Natural killer cell (primary cell): ENCODE measurements around the gene TLE3. TPM values are rescaled to one million over a fixed set of nuclear protein-coding genes. Genes with fewer than 3 reads are reported as not detected.

ENCODE experiments used
- ATAC-seq, 3 donors: fragments of 150-1000 bp in 2 of 3; fragments of 200-7000 bp in 1 of 3; cut with Tn5 transposase; 1 replicate in 1 of 3; 2 replicates in 2 of 3; pipeline ENCODE4 v1.10.0; 2021; ENCODE audit warnings: mild to moderate bottlenecking in 2 of 3, moderate library complexity in 2 of 3
- DNase-seq, 2 donors: peaks; one replicate each; pipeline versions ENCODE4 v3.0.0 to v3.0.0-alpha.2; 2013 to 2021; ENCODE audit warnings: mixed read lengths in 1 of 2
- H3K27ac ChIP-seq: one replicate; pipeline ENCODE4 v1.5.1; 2013; ENCODE audit warnings: mild to moderate bottlenecking, low read length
- H3K27me3 ChIP-seq: one replicate; pipeline ENCODE4 v1.6.1; 2013; ENCODE audit warnings: low read length; ENCODE audit not compliant: control insufficient read depth, insufficient read depth
- H3K36me3 ChIP-seq: one replicate; pipeline ENCODE4 v1.6.1; 2013; ENCODE audit warnings: low read length; ENCODE audit not compliant: control insufficient read depth, insufficient read depth
- H3K4me1 ChIP-seq: one replicate; pipeline ENCODE4 v1.6.1; 2013; ENCODE audit warnings: low read length; ENCODE audit not compliant: control insufficient read depth, insufficient read depth
- H3K4me3 ChIP-seq: one replicate; pipeline ENCODE4 v1.5.1; 2013; ENCODE audit warnings: low read length
- H3K9me3 ChIP-seq: one replicate; pipeline ENCODE4 v1.6.1; 2013; ENCODE audit warnings: low read length; ENCODE audit not compliant: control insufficient read depth, insufficient read depth
- H3K27ac Mint-ChIP-seq, 2 donors: one replicate each; pipeline ENCODE4 v1.8.0; 2022; ENCODE audit warnings: mild to moderate bottlenecking in 2 of 2, mixed read lengths in 2 of 2, moderate library complexity in 1 of 2
- H3K27me3 Mint-ChIP-seq, 2 donors: one replicate each; pipeline ENCODE4 v1.8.0; 2022; ENCODE audit warnings: low read depth in 2 of 2, mixed read lengths in 2 of 2
- H3K36me3 Mint-ChIP-seq: one replicate; pipeline ENCODE4 v1.8.0; 2022; ENCODE audit warnings: mixed read lengths
- H3K4me1 Mint-ChIP-seq, 2 donors: one replicate each; pipeline ENCODE4 v1.8.0; 2022; ENCODE audit warnings: mixed read lengths in 2 of 2
- H3K4me3 Mint-ChIP-seq: one replicate; pipeline ENCODE4 v1.8.0; 2022; ENCODE audit warnings: mild to moderate bottlenecking, moderate library complexity, mixed read lengths
- H3K9me3 Mint-ChIP-seq, 2 donors: one replicate each; pipeline ENCODE4 v1.8.0; 2022; ENCODE audit warnings: mixed read lengths in 2 of 2
- WGBS: methylation state at CpG from one replicate; pipeline ENCODE4 v1.1.7; 2013; ENCODE audit warnings: missing lambda C conversion rate; ENCODE audit not compliant: insufficient coverage; 5-methylcytosine and 5-hydroxymethylcytosine counted together
- intact Hi-C: fragments of 100-400 bp; cut with micrococcal nuclease; formaldehyde crosslinking; loops from one replicate; pipeline ENCODE4 v1.14.2; 2022
- total RNA-seq, 4 donors: library from RNA; stranded (reverse); fragments of 120-200 nt in 1 of 4; gene quantifications; one replicate each; pipeline versions ENCODE4 v1.2.3 to v1.2.4, GENCODE V29; 2013 to 2022
- TF ChIP-seq, protein P1 (sequence below): fragments of 200-600 bp; IDR thresholded peaks from one replicate; pipeline ENCODE4 v1.8.0; 2022; ENCODE audit warnings: antibody characterized with exemption

Gene TLE3
- total RNA-seq, 3 donors from 2014 or later (not counting 1 experiment from before 2014, with no cell fraction given) = 32.1 to 94.9 (median 36.7) TPM

GRCh38 chr15:70063261-70063925, 34.3 kb downstream of the TLE3 start:
- H3K4me3 ChIP-seq = no peak overlapping the region
- peaks cover 69% of the 10 kb centered on the region for H3K36me3 ChIP-seq
- H3K9me3 Mint-ChIP-seq = no peaks in the 10 kb centered on the region
- no peak overlapping the region for H3K27ac Mint-ChIP-seq
- H3K36me3 Mint-ChIP-seq = no peaks in the 10 kb centered on the region
- no peak for ATAC-seq
- WGBS = 94% methylated on average over 17 of the region's 17 CpGs
- H3K4me1 Mint-ChIP-seq = no peaks in the 10 kb centered on the region
- H3K9me3 ChIP-seq = no peaks in the 10 kb centered on the region
- TF ChIP-seq, protein P1, sequence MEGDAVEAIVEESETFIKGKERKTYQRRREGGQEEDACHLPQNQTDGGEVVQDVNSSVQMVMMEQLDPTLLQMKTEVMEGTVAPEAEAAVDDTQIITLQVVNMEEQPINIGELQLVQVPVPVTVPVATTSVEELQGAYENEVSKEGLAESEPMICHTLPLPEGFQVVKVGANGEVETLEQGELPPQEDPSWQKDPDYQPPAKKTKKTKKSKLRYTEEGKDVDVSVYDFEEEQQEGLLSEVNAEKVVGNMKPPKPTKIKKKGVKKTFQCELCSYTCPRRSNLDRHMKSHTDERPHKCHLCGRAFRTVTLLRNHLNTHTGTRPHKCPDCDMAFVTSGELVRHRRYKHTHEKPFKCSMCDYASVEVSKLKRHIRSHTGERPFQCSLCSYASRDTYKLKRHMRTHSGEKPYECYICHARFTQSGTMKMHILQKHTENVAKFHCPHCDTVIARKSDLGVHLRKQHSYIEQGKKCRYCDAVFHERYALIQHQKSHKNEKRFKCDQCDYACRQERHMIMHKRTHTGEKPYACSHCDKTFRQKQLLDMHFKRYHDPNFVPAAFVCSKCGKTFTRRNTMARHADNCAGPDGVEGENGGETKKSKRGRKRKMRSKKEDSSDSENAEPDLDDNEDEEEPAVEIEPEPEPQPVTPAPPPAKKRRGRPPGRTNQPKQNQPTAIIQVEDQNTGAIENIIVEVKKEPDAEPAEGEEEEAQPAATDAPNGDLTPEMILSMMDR = no peak
- H3K27ac ChIP-seq = no peak overlapping the region
- no peaks in the 10 kb centered on the region for H3K27me3 Mint-ChIP-seq
- no peak overlapping the region for H3K4me3 Mint-ChIP-seq
- H3K27me3 ChIP-seq = no peaks in the 10 kb centered on the region
- DNase-seq = no peak
- intact Hi-C loops = no loop called here
- H3K4me1 ChIP-seq = no peaks in the 10 kb centered on the region

GRCh38 chr15:70062321-70062956, 35.3 kb downstream of the TLE3 start:
- Histone ChIP-seq H3K36me3 (peaks cover 74% of the 10 kb centered on the region), H3K27me3 (no peaks in the 10 kb centered on the region), H3K4me3 (no peak overlapping the region), H3K4me1 (no peaks in the 10 kb centered on the region), H3K27ac (no peak overlapping the region), H3K9me3 (no peaks in the 10 kb centered on the region)
- WGBS = 96% methylated on average over 29 of the region's 29 CpGs
- TF ChIP-seq, protein P1 = no peak
- no peaks in the 10 kb centered on the region for H3K36me3 Mint-ChIP-seq
- no peak for ATAC-seq
- no peaks in the 10 kb centered on the region for H3K9me3 Mint-ChIP-seq
- H3K4me1 Mint-ChIP-seq = no peaks in the 10 kb centered on the region
- no peak for DNase-seq
- intact Hi-C loops = no loop called here
- no peak overlapping the region for H3K27ac Mint-ChIP-seq
- no peaks in the 10 kb centered on the region for H3K27me3 Mint-ChIP-seq
- no peak overlapping the region for H3K4me3 Mint-ChIP-seq

GRCh38 chr15:70061696-70062270, 35.9 kb downstream of the TLE3 start:
- WGBS = 96% methylated on average over 15 of the region's 15 CpGs
- Histone ChIP-seq H3K4me1 (no peaks in the 10 kb centered on the region), H3K27me3 (no peaks in the 10 kb centered on the region), H3K9me3 (no peaks in the 10 kb centered on the region), H3K36me3 (peaks cover 79% of the 10 kb centered on the region), H3K27ac (no peak overlapping the region), H3K4me3 (no peak overlapping the region)
- DNase-seq (no peak), ATAC-seq (no peak)
- H3K27ac Mint-ChIP-seq = no peak overlapping the region
- TF ChIP-seq, protein P1 = no peak
- H3K9me3 Mint-ChIP-seq = no peaks in the 10 kb centered on the region
- H3K4me3 Mint-ChIP-seq = no peak overlapping the region
- intact Hi-C loops = no loop called here
- no peaks in the 10 kb centered on the region for H3K4me1 Mint-ChIP-seq
- no peaks in the 10 kb centered on the region for H3K36me3 Mint-ChIP-seq
- no peaks in the 10 kb centered on the region for H3K27me3 Mint-ChIP-seq
